ENCODE data around the gene GRM5.
"Not testable (repeated sequence)": the region's sequence is repeated elsewhere in the genome, so short reads cannot be mapped to it uniquely, and the experiment has no call there.

The GRM5 gene

DNA sequence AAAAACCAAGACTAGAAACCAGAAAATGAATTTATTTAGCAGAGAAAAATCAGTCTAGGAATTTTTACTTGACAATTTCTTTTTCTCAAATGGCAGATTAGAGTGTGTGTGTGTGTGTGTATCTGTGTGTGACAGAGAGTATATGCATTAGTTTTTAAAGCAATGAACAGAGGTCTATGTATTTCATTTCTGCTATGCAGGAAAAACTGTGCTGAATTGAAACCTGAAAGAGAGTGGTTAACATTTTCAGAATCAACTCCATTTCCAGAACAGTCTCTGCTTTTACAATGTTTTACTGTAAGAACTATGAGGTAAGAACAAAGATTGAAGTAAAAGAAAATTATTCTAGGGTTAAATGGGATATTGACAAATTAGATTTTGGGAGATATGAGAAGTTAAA, 114.8 kb downstream of the GRM5 start:
- TF ChIP-seq CTCF (IDR thresholded peaks at IDR 0.05; ENCODE audit: low read depth, low read length) (no peak), EZH2phosphoT487 (IDR thresholded peaks at IDR 0.05; ENCODE audit: low read depth) (no peak)
- H3K4me1 ChIP-seq (ENCODE audit: low read length), result 0 out of 2 replicates have a peak, but pooled peaks cover 4% of the 10 kb centered on the region
- no peak overlapping the region for H2AFZ ChIP-seq (ENCODE audit: low read depth, low read length)
- no peak overlapping the region for H3K27ac ChIP-seq (ENCODE audit: low read length)
- H3K9me3 ChIP-seq (ENCODE audit: insufficient read depth, low read length), result no peaks in the 10 kb centered on the region
- H4K20me1 ChIP-seq (ENCODE audit: insufficient read depth, low read length), result no peaks in the 10 kb centered on the region
- no peaks in the 10 kb centered on the region for H3K36me3 ChIP-seq (replicated peaks; ENCODE audit: low read depth, low read length)
- H3K4me3 ChIP-seq (ENCODE audit: low read length), result no peak overlapping the region
- H3K9ac ChIP-seq (ENCODE audit: low read length), result no peak overlapping the region
- H3K27me3 ChIP-seq (ENCODE audit: low read depth, low read length), result no peaks in the 10 kb centered on the region
- no peak overlapping the region for H3K4me2 ChIP-seq (ENCODE audit: low read length)
- H3K79me2 ChIP-seq (ENCODE audit: low read length), result no peaks in the 10 kb centered on the region

GRCh38 chr11:88948908-88949307, 116.9 kb downstream of the GRM5 start:
- not testable (repeated sequence) for H3K27ac ChIP-seq (ENCODE audit: low read length); H3K27me3 ChIP-seq (ENCODE audit: low read depth, low read length); H2AFZ ChIP-seq (ENCODE audit: low read depth, low read length); H3K9ac ChIP-seq (ENCODE audit: low read length); H3K36me3 ChIP-seq (replicated peaks; ENCODE audit: low read depth, low read length); H3K4me1 ChIP-seq (ENCODE audit: low read length); H3K4me2 ChIP-seq (ENCODE audit: low read length); H3K4me3 ChIP-seq (ENCODE audit: low read length); H3K9me3 ChIP-seq (ENCODE audit: insufficient read depth, low read length); H4K20me1 ChIP-seq (ENCODE audit: insufficient read depth, low read length); H3K79me2 ChIP-seq (ENCODE audit: low read length)

GRCh38 chr11:88947843-88948572, 117.8 kb downstream of the GRM5 start:
- not testable (repeated sequence) for H3K36me3 ChIP-seq (replicated peaks; ENCODE audit: low read depth, low read length); H2AFZ ChIP-seq (ENCODE audit: low read depth, low read length); H3K4me2 ChIP-seq (ENCODE audit: low read length); H3K79me2 ChIP-seq (ENCODE audit: low read length); H3K27me3 ChIP-seq (ENCODE audit: low read depth, low read length); H3K4me3 ChIP-seq (ENCODE audit: low read length); H3K4me1 ChIP-seq (ENCODE audit: low read length); H3K9ac ChIP-seq (ENCODE audit: low read length); H3K27ac ChIP-seq (ENCODE audit: low read length); H3K9me3 ChIP-seq (ENCODE audit: insufficient read depth, low read length); H4K20me1 ChIP-seq (ENCODE audit: insufficient read depth, low read length)

DNA sequence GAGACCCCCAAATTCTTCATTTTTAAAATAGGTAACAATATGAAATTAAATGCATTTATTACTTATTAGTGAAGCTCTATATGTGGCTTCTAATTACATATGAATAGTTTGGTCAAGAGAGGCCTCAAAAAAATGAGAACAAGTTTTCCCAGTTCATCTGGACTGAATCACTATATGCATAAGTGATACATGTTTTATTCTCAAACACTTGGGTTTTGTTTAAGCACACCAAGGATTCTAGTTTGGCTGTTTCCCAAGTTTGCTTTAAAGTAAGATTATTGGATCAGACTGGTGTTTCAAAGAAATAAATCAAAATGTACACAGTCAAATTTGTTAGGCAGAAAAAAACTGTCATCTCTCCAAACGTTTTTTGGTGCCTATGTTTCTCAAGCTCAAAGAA, 136.1 kb downstream of the GRM5 start:
- H3K9me3 ChIP-seq (ENCODE audit: insufficient read depth, low read length); H3K36me3 ChIP-seq (replicated peaks; ENCODE audit: low read depth, low read length); H3K4me2 ChIP-seq (ENCODE audit: low read length); H3K9ac ChIP-seq (ENCODE audit: low read length); H3K79me2 ChIP-seq (ENCODE audit: low read length); H4K20me1 ChIP-seq (ENCODE audit: insufficient read depth, low read length); H3K27ac ChIP-seq (ENCODE audit: low read length); H3K4me1 ChIP-seq (ENCODE audit: low read length); H3K27me3 ChIP-seq (ENCODE audit: low read depth, low read length); H2AFZ ChIP-seq (ENCODE audit: low read depth, low read length); H3K4me3 ChIP-seq (ENCODE audit: low read length): not testable (repeated sequence)

- H3K9ac ChIP-seq (ENCODE audit: low read length); H3K27ac ChIP-seq (ENCODE audit: low read length); H3K79me2 ChIP-seq (ENCODE audit: low read length); H3K4me2 ChIP-seq (ENCODE audit: low read length); H3K4me3 ChIP-seq (ENCODE audit: low read length); H2AFZ ChIP-seq (ENCODE audit: low read depth, low read length); H3K4me1 ChIP-seq (ENCODE audit: low read length); H3K36me3 ChIP-seq (replicated peaks; ENCODE audit: low read depth, low read length); H3K9me3 ChIP-seq (ENCODE audit: insufficient read depth, low read length); H3K27me3 ChIP-seq (ENCODE audit: low read depth, low read length); H4K20me1 ChIP-seq (ENCODE audit: insufficient read depth, low read length): not testable (repeated sequence)
Observed at GRCh38 chr11:88917065-88917464, 148.7 kb downstream of the GRM5 start.

GRCh38 chr11:88909500-88909899, 156.3 kb downstream of the GRM5 start:
- Histone ChIP-seq H2AFZ (ENCODE audit: low read depth, low read length) (no peak overlapping the region), H4K20me1 (ENCODE audit: insufficient read depth, low read length) (no peaks in the 10 kb centered on the region), H3K4me1 (ENCODE audit: low read length) (no peaks in the 10 kb centered on the region), H3K4me2 (ENCODE audit: low read length) (no peak overlapping the region), H3K36me3 (replicated peaks; ENCODE audit: low read depth, low read length) (no peaks in the 10 kb centered on the region), H3K27ac (ENCODE audit: low read length) (no peak overlapping the region), H3K79me2 (ENCODE audit: low read length) (no peaks in the 10 kb centered on the region), H3K9me3 (ENCODE audit: insufficient read depth, low read length) (no peaks in the 10 kb centered on the region), H3K4me3 (ENCODE audit: low read length) (no peak overlapping the region), H3K9ac (ENCODE audit: low read length) (no peak overlapping the region), H3K27me3 (ENCODE audit: low read depth, low read length) (no peaks in the 10 kb centered on the region)
- TF ChIP-seq CTCF (IDR thresholded peaks at IDR 0.05; ENCODE audit: low read depth, low read length) (no peak), EZH2phosphoT487 (IDR thresholded peaks at IDR 0.05; ENCODE audit: low read depth) (no peak)

GRCh38 chr11:88901436-88901835, 164.3 kb downstream of the GRM5 start:
- not testable (repeated sequence) for H4K20me1 ChIP-seq (ENCODE audit: insufficient read depth, low read length); H3K9ac ChIP-seq (ENCODE audit: low read length); H3K4me2 ChIP-seq (ENCODE audit: low read length); H3K4me3 ChIP-seq (ENCODE audit: low read length); H3K27ac ChIP-seq (ENCODE audit: low read length); H3K36me3 ChIP-seq (replicated peaks; ENCODE audit: low read depth, low read length); H3K9me3 ChIP-seq (ENCODE audit: insufficient read depth, low read length); H2AFZ ChIP-seq (ENCODE audit: low read depth, low read length); H3K4me1 ChIP-seq (ENCODE audit: low read length); H3K79me2 ChIP-seq (ENCODE audit: low read length); H3K27me3 ChIP-seq (ENCODE audit: low read depth, low read length)

DNA sequence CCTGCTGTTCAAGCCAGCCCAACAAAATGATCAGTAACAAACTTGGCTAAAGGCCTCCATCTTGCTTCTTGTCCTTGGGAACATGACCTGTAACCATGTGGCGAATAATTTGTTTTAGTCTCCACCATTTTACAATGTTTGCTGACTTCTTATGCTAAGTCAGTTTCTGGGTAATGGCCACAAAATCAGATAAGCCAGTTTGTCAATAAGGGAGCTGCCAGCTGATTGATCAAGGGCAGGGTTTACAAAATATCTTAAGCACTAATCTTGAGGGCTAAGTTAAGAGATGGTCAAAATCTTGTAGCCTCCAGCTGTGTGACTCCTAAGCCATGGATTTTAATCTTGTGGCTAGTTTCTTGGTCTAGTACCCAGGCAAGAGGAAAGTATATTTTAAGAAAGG, 176.9 kb downstream of the GRM5 start:
- H3K79me2 ChIP-seq (ENCODE audit: low read length); H4K20me1 ChIP-seq (ENCODE audit: insufficient read depth, low read length); H3K27me3 ChIP-seq (ENCODE audit: low read depth, low read length): not testable (repeated sequence)

More for the DNA sequence above, 176.9 kb downstream of the GRM5 start:
- not testable (repeated sequence) for H3K9me3 ChIP-seq (ENCODE audit: insufficient read depth, low read length); H3K4me2 ChIP-seq (ENCODE audit: low read length); H3K4me3 ChIP-seq (ENCODE audit: low read length); H3K9ac ChIP-seq (ENCODE audit: low read length); H3K4me1 ChIP-seq (ENCODE audit: low read length); H2AFZ ChIP-seq (ENCODE audit: low read depth, low read length); H3K36me3 ChIP-seq (replicated peaks; ENCODE audit: low read depth, low read length); H3K27ac ChIP-seq (ENCODE audit: low read length)
